PC-3 (cell line): ENCODE results near the gene ALCAM.

ENCODE experiments used
- EZH2 ChIP-seq: fragments of 300-600 bp; sonication (generic); IDR thresholded peaks from one replicate; pipeline ENCODE4 v1.6.1; 2017; ENCODE audit warnings: antibody characterized with exemption, mild to moderate bottlenecking, low read length; ENCODE audit not compliant: unreplicated experiment
- EZH2phosphoT487 ChIP-seq: fragments of 300-600 bp; sonication (generic); IDR thresholded peaks from 2 replicates; pipeline ENCODE4 v1.6.1; 2018; ENCODE audit warnings: mild to moderate bottlenecking, antibody characterized with exemption, low read length, borderline replicate concordance
- TF ChIP-seq, protein P1 (sequence below): fragments of 300-600 bp; sonication (generic); conservative IDR thresholded peaks from 2 replicates; pipeline ENCODE4 v1.5.1; 2017; ENCODE audit warnings: antibody characterized with exemption, low read depth, mild to moderate bottlenecking, low read length

- TF ChIP-seq, protein P1, sequence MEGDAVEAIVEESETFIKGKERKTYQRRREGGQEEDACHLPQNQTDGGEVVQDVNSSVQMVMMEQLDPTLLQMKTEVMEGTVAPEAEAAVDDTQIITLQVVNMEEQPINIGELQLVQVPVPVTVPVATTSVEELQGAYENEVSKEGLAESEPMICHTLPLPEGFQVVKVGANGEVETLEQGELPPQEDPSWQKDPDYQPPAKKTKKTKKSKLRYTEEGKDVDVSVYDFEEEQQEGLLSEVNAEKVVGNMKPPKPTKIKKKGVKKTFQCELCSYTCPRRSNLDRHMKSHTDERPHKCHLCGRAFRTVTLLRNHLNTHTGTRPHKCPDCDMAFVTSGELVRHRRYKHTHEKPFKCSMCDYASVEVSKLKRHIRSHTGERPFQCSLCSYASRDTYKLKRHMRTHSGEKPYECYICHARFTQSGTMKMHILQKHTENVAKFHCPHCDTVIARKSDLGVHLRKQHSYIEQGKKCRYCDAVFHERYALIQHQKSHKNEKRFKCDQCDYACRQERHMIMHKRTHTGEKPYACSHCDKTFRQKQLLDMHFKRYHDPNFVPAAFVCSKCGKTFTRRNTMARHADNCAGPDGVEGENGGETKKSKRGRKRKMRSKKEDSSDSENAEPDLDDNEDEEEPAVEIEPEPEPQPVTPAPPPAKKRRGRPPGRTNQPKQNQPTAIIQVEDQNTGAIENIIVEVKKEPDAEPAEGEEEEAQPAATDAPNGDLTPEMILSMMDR: no peak
- TF ChIP-seq EZH2phosphoT487 (no peak), EZH2 (no peak)
These were observed 31.3 kb downstream of the ALCAM start for GRCh38 chr3:105397974-105398373.
